ENCODE measurements around the gene OPCML. TPM values are rescaled to one million over a fixed set of nuclear protein-coding genes. Genes with fewer than 3 reads are reported as not detected.

Gene OPCML
- total and polyA plus RNA-seq, 4 donors: under 0.01 to 0.01 TPM; not detected in 2

DNA sequence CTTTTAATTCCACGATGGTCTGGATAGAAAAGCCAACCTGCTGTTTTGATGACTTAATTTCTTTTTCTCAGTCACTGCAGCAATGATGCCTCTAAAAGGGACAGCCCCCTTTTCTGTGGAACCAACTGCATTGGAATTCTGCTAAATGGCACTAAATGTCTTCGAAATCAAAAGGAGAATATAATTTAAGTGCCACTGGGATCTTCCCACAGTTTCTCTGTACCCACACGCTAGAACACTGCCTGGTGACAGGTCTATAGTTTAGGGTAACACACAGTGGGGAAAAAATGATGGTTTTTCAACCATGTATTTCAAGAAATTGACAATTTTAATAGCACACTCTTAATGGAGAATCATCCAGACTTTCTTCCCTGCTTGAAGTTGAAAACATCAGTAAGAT, 182.3 kb downstream of the OPCML start:
- DNase-seq (ENCODE audit: low spot score): no peak
- TF ChIP-seq, protein P1, sequence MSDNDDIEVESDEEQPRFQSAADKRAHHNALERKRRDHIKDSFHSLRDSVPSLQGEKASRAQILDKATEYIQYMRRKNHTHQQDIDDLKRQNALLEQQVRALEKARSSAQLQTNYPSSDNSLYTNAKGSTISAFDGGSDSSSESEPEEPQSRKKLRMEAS (IDR thresholded peaks at IDR 0.05): no peak
- TF ChIP-seq, protein P2, sequence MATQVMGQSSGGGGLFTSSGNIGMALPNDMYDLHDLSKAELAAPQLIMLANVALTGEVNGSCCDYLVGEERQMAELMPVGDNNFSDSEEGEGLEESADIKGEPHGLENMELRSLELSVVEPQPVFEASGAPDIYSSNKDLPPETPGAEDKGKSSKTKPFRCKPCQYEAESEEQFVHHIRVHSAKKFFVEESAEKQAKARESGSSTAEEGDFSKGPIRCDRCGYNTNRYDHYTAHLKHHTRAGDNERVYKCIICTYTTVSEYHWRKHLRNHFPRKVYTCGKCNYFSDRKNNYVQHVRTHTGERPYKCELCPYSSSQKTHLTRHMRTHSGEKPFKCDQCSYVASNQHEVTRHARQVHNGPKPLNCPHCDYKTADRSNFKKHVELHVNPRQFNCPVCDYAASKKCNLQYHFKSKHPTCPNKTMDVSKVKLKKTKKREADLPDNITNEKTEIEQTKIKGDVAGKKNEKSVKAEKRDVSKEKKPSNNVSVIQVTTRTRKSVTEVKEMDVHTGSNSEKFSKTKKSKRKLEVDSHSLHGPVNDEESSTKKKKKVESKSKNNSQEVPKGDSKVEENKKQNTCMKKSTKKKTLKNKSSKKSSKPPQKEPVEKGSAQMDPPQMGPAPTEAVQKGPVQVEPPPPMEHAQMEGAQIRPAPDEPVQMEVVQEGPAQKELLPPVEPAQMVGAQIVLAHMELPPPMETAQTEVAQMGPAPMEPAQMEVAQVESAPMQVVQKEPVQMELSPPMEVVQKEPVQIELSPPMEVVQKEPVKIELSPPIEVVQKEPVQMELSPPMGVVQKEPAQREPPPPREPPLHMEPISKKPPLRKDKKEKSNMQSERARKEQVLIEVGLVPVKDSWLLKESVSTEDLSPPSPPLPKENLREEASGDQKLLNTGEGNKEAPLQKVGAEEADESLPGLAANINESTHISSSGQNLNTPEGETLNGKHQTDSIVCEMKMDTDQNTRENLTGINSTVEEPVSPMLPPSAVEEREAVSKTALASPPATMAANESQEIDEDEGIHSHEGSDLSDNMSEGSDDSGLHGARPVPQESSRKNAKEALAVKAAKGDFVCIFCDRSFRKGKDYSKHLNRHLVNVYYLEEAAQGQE (IDR thresholded peaks at IDR 0.05): no peak
- no peak for TF ChIP-seq HNF4A (conservative IDR thresholded peaks at IDR 0.05)
- TF ChIP-seq, protein P3, sequence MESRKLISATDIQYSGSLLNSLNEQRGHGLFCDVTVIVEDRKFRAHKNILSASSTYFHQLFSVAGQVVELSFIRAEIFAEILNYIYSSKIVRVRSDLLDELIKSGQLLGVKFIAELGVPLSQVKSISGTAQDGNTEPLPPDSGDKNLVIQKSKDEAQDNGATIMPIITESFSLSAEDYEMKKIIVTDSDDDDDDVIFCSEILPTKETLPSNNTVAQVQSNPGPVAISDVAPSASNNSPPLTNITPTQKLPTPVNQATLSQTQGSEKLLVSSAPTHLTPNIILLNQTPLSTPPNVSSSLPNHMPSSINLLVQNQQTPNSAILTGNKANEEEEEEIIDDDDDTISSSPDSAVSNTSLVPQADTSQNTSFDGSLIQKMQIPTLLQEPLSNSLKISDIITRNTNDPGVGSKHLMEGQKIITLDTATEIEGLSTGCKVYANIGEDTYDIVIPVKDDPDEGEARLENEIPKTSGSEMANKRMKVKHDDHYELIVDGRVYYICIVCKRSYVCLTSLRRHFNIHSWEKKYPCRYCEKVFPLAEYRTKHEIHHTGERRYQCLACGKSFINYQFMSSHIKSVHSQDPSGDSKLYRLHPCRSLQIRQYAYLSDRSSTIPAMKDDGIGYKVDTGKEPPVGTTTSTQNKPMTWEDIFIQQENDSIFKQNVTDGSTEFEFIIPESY (IDR thresholded peaks at IDR 0.05): no peak
- TF ChIP-seq, protein P4, sequence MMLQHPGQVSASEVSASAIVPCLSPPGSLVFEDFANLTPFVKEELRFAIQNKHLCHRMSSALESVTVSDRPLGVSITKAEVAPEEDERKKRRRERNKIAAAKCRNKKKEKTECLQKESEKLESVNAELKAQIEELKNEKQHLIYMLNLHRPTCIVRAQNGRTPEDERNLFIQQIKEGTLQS (IDR thresholded peaks at IDR 0.05): no peak
- TF ChIP-seq, protein P5, sequence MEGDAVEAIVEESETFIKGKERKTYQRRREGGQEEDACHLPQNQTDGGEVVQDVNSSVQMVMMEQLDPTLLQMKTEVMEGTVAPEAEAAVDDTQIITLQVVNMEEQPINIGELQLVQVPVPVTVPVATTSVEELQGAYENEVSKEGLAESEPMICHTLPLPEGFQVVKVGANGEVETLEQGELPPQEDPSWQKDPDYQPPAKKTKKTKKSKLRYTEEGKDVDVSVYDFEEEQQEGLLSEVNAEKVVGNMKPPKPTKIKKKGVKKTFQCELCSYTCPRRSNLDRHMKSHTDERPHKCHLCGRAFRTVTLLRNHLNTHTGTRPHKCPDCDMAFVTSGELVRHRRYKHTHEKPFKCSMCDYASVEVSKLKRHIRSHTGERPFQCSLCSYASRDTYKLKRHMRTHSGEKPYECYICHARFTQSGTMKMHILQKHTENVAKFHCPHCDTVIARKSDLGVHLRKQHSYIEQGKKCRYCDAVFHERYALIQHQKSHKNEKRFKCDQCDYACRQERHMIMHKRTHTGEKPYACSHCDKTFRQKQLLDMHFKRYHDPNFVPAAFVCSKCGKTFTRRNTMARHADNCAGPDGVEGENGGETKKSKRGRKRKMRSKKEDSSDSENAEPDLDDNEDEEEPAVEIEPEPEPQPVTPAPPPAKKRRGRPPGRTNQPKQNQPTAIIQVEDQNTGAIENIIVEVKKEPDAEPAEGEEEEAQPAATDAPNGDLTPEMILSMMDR (IDR thresholded peaks at IDR 0.05; ENCODE audit: low read depth, low read length, missing input control): no peak
- no peak for TF ChIP-seq EGR1 (IDR thresholded peaks at IDR 0.05; ENCODE audit: low read depth in 2 of 2)
- no peak for TF ChIP-seq YY1 (IDR thresholded peaks at IDR 0.05)
- no peak for TF ChIP-seq HNF4G (IDR thresholded peaks at IDR 0.05)
- TF ChIP-seq GABPA (IDR thresholded peaks at IDR 0.05 in 1 of 2, conservative IDR thresholded peaks at IDR 0.05 in 1 of 2): no peak
- no peak for TF ChIP-seq RXRA (IDR thresholded peaks at IDR 0.05)
- TF ChIP-seq TAF1 (conservative IDR thresholded peaks at IDR 0.05): no peak
- no peak for TF ChIP-seq RAD21 (IDR thresholded peaks at IDR 0.05)
- TF ChIP-seq JUND (IDR thresholded peaks at IDR 0.05): no peak
- TF ChIP-seq FOXA1 (IDR thresholded peaks at IDR 0.05): no peak
- Histone ChIP-seq H3K4me1 (ENCODE audit: control insufficient read depth in 4 of 4, insufficient read depth in 4 of 4, low read length in 3 of 4) (no peaks in the 10 kb centered on the region), H3K36me3 (ENCODE audit: control insufficient read depth in 4 of 4, insufficient read depth in 3 of 4, low read depth in 1 of 4, low read length in 3 of 4) (no peaks in the 10 kb centered on the region), H3K9ac (ENCODE audit: low read depth in 1 of 2, low read length in 2 of 2) (no peak overlapping the region), H3K27ac (ENCODE audit: low read depth in 1 of 2, low read length in 2 of 2) (no peak overlapping the region), H3K27me3 (ENCODE audit: control insufficient read depth in 4 of 4, insufficient read depth in 4 of 4, low read length in 3 of 4) (peaks cover 0 to 4% (median 0%) of the 10 kb centered on the region in 4 donors), H3K9me3 (ENCODE audit: control insufficient read depth in 4 of 4, low read length in 3 of 4) (no peaks in the 10 kb centered on the region), H3K4me3 (ENCODE audit: low read depth in 1 of 3, low read length in 3 of 3) (no peak overlapping the region)
- 52% methylated on average over 3 of the region's 3 CpGs for WGBS

DNA sequence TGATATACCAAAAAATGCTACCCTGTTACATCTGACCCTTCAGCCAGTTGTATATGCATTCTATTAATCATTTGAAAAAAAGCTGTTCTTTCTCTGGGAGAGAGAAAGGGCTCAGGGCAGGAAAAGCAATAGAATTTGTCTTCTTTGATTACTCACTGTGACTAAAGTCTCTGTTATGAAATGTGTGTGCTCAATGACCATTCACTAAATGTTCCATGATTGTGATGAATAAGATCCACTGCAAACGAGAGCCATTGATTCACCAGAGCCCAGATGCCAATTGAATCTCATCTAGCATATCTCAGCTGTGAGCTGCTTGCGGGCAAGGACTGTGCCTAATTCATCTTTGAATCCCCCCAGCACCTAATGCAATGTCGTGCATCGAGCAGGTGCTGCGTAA, 184.3 kb downstream of the OPCML start:
- no peak for DNase-seq (ENCODE audit: low spot score)
- no peaks in the 10 kb centered on the region for H3K9me3 ChIP-seq (ENCODE audit: control insufficient read depth in 4 of 4, low read length in 3 of 4)
- 77% methylated on average over 5 of the region's 5 CpGs for WGBS
- no peak overlapping the region for H3K9ac ChIP-seq (ENCODE audit: low read depth in 1 of 2, low read length in 2 of 2)
- no peak overlapping the region for H3K27ac ChIP-seq (ENCODE audit: low read depth in 1 of 2, low read length in 2 of 2)
- no peaks in the 10 kb centered on the region for H3K36me3 ChIP-seq (ENCODE audit: control insufficient read depth in 4 of 4, insufficient read depth in 3 of 4, low read depth in 1 of 4, low read length in 3 of 4)
- H3K27me3 ChIP-seq (ENCODE audit: control insufficient read depth in 4 of 4, insufficient read depth in 4 of 4, low read length in 3 of 4): peaks cover 0 to 4% (median 0%) of the 10 kb centered on the region in 4 donors
- no peak overlapping the region for H3K4me3 ChIP-seq (ENCODE audit: low read depth in 1 of 3, low read length in 3 of 3)
- H3K4me1 ChIP-seq (ENCODE audit: control insufficient read depth in 4 of 4, insufficient read depth in 4 of 4, low read length in 3 of 4): no peaks in the 10 kb centered on the region
- TF ChIP-seq, protein P2 (IDR thresholded peaks at IDR 0.05): no peak
- TF ChIP-seq, protein P3 (IDR thresholded peaks at IDR 0.05): no peak
- no peak for TF ChIP-seq RXRA (IDR thresholded peaks at IDR 0.05)
- TF ChIP-seq SP1 (IDR thresholded peaks at IDR 0.05): no peak
- TF ChIP-seq, protein P5 (IDR thresholded peaks at IDR 0.05; ENCODE audit: low read depth, low read length, missing input control): no peak
